Osteoblast (primary cell): ENCODE results near the gene USP32. TPM values are rescaled to one million over a fixed set of nuclear protein-coding genes. Genes with fewer than 3 reads are reported as not detected.

Experiments used
- DNase-seq: peaks from one replicate; pipeline ENCODE4 v3.0.0; 2011; ENCODE audit warnings: low spot score, mixed read lengths; ENCODE audit not compliant: insufficient read length; ENCODE audit errors: missing footprints
- H2AFZ ChIP-seq: 2 replicates; pipeline ENCODE4 v1.6.0; 2011; ENCODE audit warnings: mild to moderate bottlenecking, low read length
- H3K27ac ChIP-seq: 2 replicates; pipeline ENCODE4 v1.5.1; 2011; ENCODE audit warnings: mild to moderate bottlenecking, low read depth, low read length, moderate library complexity
- H3K27me3 ChIP-seq: 2 replicates; pipeline ENCODE4 v1.6.0; 2012; ENCODE audit warnings: mild to moderate bottlenecking, control low read depth, inconsistent platforms, low read length, moderate library complexity; ENCODE audit not compliant: insufficient read depth
- H3K36me3 ChIP-seq: 2 replicates; pipeline ENCODE4 v1.5.1; 2011; ENCODE audit warnings: mild to moderate bottlenecking, low read length, control low read depth, moderate library complexity; ENCODE audit not compliant: insufficient read depth
- H3K4me1 ChIP-seq: 2 replicates; pipeline ENCODE4 v1.5.1; 2011; ENCODE audit warnings: mild to moderate bottlenecking, low read length, control low read depth, moderate library complexity; ENCODE audit not compliant: insufficient read depth
- H3K4me2 ChIP-seq: 2 replicates; pipeline ENCODE4 v1.6.0; 2011; ENCODE audit warnings: mild to moderate bottlenecking, low read length; ENCODE audit not compliant: insufficient read depth
- H3K4me3 ChIP-seq: fragments of 200-600 bp; sonication (generic); 3 replicates; pipeline ENCODE4 v1.5.1; 2012; ENCODE audit warnings: mild to moderate bottlenecking, low read length, inconsistent platforms; ENCODE audit not compliant: insufficient read depth
- H3K79me2 ChIP-seq: 2 replicates; pipeline ENCODE4 v1.6.0; 2012; ENCODE audit warnings: mild to moderate bottlenecking, low read length, control low read depth, inconsistent platforms; ENCODE audit not compliant: insufficient read depth
- H3K9me3 ChIP-seq: 2 replicates; pipeline ENCODE4 v1.5.1; 2011; ENCODE audit warnings: low read depth, low read length, control low read depth
- H4K20me1 ChIP-seq: 2 replicates; pipeline ENCODE4 v1.6.0; 2012; ENCODE audit warnings: mild to moderate bottlenecking, low read length, control low read depth; ENCODE audit not compliant: insufficient read depth
- total RNA-seq: library from RNA; depleted of rRNA; stranded (reverse); fragments of >200 nt; gene quantifications from 2 replicates; pipeline ENCODE4 v1.2.3, GENCODE V29; 2012
- TF ChIP-seq, protein P1 (sequence below): IDR thresholded peaks from 2 replicates; pipeline ENCODE4 v1.5.1; 2011; ENCODE audit warnings: mild to moderate bottlenecking, low read depth, low read length, moderate library complexity; ENCODE audit errors: extremely low read depth

The USP32 gene
- total RNA-seq, 1 donor, result 99.5 TPM

DNA sequence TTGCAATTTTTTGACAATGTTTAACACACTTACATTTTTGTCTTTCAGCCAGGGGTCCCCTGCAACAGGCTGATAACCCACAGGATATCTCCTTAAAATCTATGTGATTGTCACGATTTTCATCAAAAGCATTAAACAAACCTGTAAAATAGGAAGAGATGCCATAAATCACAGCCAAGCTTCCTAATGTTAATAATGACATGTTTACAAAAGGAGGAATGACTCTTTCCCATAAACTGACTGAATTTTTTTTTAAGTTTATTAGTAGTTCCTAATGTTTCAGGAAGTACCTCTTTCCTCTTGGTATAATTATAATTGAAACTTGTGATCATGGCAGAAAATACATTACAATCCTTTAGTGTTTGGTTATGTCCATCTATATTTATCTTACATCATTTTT is 122.5 kb downstream of the USP32 start:
- Histone ChIP-seq H2AFZ (no peak overlapping the region), H3K27me3 (no peaks in the 10 kb centered on the region), H3K4me3 (no peak overlapping the region), H3K27ac (no peak overlapping the region), H4K20me1 (no peaks in the 10 kb centered on the region), H3K4me2 (no peak overlapping the region), H3K79me2 (peaks cover 23% of the 10 kb centered on the region), H3K9me3 (no peaks in the 10 kb centered on the region), H3K4me1 (peaks cover 11% of the 10 kb centered on the region), H3K36me3 (peaks cover 9% of the 10 kb centered on the region)
- no peak for DNase-seq
- TF ChIP-seq, protein P1, sequence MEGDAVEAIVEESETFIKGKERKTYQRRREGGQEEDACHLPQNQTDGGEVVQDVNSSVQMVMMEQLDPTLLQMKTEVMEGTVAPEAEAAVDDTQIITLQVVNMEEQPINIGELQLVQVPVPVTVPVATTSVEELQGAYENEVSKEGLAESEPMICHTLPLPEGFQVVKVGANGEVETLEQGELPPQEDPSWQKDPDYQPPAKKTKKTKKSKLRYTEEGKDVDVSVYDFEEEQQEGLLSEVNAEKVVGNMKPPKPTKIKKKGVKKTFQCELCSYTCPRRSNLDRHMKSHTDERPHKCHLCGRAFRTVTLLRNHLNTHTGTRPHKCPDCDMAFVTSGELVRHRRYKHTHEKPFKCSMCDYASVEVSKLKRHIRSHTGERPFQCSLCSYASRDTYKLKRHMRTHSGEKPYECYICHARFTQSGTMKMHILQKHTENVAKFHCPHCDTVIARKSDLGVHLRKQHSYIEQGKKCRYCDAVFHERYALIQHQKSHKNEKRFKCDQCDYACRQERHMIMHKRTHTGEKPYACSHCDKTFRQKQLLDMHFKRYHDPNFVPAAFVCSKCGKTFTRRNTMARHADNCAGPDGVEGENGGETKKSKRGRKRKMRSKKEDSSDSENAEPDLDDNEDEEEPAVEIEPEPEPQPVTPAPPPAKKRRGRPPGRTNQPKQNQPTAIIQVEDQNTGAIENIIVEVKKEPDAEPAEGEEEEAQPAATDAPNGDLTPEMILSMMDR, result no peak

DNA sequence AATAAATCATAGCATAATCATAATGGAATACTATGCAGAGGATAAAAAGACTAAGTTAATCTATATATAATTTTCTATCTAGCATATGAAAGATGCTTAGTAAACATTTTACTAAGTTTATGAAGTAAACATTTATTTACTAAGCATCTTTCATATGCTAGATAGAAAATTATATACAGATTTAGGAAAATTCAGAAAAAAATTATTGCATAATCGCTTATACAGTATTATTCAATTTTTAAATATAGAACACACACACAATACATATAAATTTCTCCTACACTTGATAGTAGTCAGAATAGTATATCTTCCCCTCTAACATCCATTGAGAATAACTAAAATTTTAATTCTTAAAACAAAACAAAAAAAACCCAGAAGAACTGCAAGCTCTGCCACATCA is 131.4 kb downstream of the USP32 start:
- TF ChIP-seq, protein P1, result no peak

DNA sequence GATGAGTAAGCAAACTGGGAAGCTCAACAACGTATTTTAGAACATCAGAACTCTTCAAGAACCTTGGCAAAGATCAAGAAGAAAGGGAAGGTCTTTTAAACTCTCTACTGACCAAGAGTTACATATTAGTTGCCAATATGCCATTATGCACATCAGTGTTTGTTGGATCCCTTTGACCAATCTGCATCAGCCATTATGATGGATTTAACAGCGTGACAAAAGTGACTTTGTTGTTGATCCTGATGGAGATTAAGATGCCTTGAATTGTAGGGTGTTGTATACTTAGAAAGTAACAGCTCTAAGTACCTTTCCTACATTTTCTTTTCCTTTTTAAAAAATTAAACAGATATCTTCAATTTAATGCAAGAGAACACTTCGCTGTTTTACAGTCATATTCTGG is 133.6 kb downstream of the USP32 start:
- Histone ChIP-seq H3K27ac (no peak overlapping the region), H4K20me1 (no peaks in the 10 kb centered on the region), H3K4me2 (no peak overlapping the region), H3K27me3 (no peaks in the 10 kb centered on the region), H3K9me3 (no peaks in the 10 kb centered on the region), H3K79me2 (no peaks in the 10 kb centered on the region), H3K36me3 (peaks cover 9% of the 10 kb centered on the region), H3K4me1 (peaks cover 7% of the 10 kb centered on the region), H3K4me3 (no peak overlapping the region), H2AFZ (no peak overlapping the region)
- TF ChIP-seq, protein P1, result no peak
- DNase-seq, result no peak

More for the DNA sequence above, 131.4 kb downstream of the USP32 start:
- Histone ChIP-seq H4K20me1 (no peaks in the 10 kb centered on the region), H3K27me3 (no peaks in the 10 kb centered on the region), H3K36me3 (peaks cover 15% of the 10 kb centered on the region), H3K27ac (no peak overlapping the region), H2AFZ (no peak overlapping the region), H3K4me3 (no peak overlapping the region), H3K4me1 (peaks cover 7% of the 10 kb centered on the region), H3K9me3 (no peaks in the 10 kb centered on the region), H3K4me2 (no peak overlapping the region), H3K79me2 (no peaks in the 10 kb centered on the region)
- DNase-seq, result no peak

DNA sequence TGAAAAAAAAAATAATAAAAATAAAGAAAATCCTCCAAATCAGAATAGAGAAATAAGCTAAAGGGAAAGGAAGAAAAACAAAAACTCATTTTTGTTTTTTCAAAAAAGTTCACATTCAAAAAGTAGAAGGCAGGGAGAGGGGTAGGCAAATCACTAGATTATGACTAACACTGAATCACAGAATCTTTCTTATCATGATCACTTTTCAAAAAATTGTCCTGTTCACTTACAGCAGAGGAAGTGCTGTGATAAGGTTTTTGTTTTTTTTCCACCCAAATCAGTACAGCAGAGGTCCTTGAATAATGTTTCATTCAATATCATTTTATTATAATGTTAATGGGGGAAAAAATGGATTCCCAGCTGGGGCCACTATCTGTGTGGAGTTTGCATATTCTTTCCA is 135.8 kb downstream of the USP32 start:
- peaks cover 14% of the 10 kb centered on the region for H3K36me3 ChIP-seq
- no peak overlapping the region for H3K4me2 ChIP-seq
- no peaks in the 10 kb centered on the region for H4K20me1 ChIP-seq
- no peak overlapping the region for H3K27ac ChIP-seq
- TF ChIP-seq, protein P1, result no peak
- H3K79me2 ChIP-seq, result no peaks in the 10 kb centered on the region
- no peak overlapping the region for H3K4me3 ChIP-seq
- H3K9me3 ChIP-seq, result no peaks in the 10 kb centered on the region
- no peaks in the 10 kb centered on the region for H3K27me3 ChIP-seq
- H3K4me1 ChIP-seq, result peaks cover 7% of the 10 kb centered on the region
- H2AFZ ChIP-seq, result no peak overlapping the region
- peak; percentile 80 for DNase-seq
